ENCODE results near the gene S100A13.
"Not testable (repeated sequence)": the region's sequence is repeated elsewhere in the genome, so short reads cannot be mapped to it uniquely, and the experiment has no call there.

The S100A13 gene

DNA sequence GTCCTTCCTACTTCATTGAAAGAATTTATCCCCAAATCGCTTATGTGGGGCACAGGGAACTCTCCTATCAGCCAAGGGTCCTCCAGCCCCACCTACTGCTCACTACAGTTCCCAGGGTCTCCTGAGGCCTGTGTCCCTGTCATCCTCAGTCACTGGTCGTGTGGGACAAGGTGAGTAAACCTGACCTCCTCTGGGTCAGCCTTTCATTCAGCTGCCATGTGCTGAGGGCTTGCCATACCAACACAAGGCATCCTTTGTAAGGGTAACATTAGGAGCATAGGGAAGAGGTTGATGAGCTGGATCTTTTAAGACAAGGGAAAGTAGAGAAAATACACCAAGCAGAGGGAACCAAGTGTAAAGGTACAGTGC, 20.0 kb upstream of the S100A13 start:
- DNase-seq, result no peak

DNA sequence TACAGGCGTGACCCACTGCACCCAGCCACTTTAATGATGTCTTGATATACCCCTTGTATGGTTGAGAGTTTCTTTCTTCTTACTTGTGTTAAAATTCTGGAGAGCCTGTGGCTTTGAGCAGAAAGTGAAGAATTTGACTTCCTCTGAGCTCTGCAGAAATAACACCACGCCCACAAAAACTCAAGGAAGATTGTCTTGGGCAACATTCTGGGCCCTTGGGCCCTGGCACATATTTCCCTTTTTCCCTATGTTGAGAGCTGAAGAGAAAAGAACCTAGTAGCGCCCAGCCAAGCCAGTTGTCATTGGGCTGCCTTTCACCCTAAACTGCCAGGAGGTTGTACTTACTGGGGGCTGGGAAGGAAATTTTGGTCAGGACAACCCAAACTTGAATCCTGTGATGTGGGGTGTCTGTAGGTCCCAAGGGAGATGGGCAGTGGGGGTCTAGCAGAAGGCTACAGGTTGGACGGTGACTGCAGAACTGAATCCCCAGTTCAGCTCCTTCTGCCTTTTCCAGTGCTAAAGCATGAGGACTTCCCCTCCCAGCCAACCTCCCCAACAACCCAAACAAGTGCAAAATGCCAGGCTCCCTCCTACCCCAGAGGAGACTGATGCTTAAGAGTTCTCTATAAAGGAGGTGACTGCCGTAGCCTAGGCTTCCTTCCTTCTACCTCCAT, 19.5 kb upstream of the S100A13 start:
- peak; percentile 48 to 49 for DNase-seq

DNA sequence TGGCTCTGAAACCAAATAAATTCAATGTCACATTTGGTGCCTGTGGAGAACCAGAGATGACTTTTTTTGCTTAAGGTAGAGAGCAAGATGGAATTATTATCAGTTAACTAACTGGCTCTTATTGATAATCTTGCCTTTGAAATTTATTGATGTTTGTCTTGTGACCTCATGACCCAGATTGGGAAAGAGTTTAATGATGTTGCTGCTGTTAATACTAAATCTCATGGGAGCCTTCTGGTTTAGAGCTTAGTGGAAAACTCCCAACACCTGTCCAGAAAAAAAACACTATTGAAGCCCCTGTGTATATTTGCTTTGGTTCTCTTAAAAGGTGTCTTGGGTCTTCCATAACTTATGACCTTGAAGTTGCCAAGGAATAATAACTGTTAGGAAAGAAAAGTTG, 16.5 kb upstream of the S100A13 start:
- DNase-seq, result no peak

DNA sequence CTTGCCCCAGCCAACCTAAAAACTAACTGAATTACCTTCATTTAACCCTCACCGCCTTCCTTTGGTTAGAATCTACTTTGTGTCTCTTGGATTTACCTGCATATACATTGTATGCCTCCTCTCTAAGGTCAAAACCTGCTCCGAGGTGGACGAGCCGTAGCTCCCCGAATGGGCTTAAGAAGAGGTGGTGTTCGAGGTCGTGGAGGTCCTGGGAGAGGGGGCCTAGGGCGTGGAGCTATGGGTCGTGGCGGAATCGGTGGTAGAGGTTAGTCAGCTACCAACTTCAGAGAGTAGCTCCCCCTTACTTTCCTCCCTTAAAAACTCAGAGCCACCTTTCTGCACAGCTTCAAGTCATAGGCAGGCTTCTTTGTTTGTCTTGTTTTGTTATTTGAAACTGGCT, 15.8 kb upstream of the S100A13 start:
- DNase-seq, result no peak

DNA sequence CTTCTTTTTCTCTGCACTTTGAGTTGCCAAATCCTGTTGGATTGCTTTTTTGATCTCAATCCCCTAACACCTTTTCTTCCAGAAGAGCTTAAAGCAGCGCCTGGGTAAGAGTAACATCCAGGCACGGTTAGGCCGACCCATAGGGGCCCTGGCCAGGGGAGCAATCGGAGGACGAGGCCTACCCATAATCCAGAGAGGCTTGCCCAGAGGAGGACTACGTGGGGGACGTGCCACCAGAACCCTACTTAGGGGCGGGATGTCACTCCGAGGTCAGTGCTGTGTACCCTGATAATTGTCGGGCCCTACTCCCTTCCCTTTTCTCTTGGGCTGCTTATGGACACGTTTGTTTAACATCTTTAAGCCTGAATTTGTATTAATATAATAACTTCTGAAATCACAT, 14.9 kb upstream of the S100A13 start:
- DNase-seq, result no peak

DNA sequence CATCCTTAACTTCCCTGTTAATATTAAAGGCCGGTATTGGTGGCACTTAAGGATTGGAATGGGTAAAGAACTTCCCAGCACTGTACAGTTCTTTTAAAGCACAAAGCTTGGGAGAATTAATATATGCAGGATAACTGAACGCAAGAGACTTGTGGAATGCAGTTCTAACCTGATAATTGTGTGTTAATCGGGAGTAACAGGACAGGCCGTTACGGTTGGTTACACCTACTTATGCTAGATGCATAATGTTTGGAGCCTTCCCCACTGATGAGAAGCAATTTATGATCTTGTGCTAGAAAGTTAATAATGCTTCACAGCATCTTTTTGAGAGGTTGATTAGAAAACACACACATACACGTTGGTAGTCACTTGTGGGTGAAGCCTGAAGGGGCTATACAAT, 13.6 kb upstream of the S100A13 start:
- DNase-seq, result no peak

DNA sequence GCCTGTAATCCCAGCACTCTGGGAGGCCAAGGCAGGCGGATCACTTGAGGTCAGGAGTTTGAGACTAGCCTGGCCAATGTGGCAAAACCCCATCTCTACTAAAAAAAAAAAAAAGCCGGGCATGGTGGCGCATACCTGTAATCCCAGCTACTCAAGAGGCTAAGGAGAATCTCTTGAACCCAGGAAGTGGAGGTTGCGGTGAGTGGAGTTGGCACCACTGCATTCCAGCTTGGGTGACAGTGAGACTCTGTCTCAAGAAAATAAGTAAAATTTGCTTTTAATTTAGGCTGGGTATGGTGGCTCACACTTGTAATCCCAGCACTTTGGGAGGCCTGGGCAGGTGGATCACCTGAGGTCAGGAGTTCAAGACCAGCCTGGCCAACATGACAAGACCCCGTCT, 12.9 kb upstream of the S100A13 start:
- DNase-seq, result not testable (repeated sequence)

DNA sequence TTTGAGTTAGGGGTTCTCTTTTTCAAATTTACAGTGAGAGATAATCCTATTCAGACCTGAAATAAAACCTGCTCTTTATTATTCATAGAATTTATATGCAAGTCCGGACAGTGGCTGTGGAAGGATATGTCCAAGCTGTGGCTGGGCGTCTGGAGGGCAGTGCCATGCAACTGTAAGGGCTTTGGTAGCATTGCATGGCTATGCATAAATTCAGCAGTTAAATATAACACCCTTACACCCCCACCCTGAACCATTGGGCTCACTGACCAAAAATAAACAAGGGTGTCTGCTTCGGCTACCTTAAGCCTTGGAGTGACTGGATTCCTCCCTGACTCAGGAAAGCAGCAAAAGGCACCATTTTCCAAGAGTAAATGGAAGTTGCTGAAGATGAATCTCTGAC, 12.0 kb upstream of the S100A13 start:
- DNase-seq, result no peak

DNA sequence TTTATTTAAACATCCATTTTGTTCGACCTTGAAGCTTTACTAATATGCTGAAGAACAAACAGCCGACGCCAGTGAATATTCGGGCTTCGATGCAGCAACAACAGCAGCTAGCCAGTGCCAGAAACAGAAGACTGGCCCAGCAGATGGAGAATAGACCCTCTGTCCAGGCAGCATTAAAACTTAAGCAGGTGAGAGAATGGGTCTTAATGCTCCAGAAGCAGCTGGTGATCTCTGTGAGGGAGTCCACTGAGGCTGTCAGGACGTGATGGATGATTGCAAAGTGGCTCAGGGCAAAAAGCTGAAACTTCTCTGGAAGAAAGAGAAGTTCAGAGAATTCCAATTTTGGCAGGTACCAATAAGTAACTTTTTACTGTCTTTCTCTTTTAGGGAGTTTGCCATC, 11.0 kb upstream of the S100A13 start:
- no peak for DNase-seq

DNA sequence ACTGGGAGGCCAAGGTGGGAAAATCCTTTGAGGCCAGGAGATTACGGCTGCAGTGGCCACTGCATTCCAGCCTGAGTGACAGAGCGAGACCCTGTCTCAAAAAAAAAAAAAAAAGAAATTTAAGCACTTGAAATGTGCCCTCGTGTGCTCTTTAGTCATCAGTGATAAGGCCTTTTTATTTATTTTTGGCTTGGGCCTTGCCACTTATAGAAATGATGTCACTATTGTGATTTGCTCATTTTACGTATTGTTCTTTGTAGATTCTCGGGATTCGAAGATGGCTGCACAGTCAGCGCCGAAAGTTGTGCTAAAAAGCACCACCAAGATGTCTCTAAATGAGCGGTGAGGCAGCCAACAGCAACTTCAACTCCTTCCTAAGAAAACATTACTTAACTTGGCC, 9.0 kb upstream of the S100A13 start:
- DNase-seq, result no peak

DNA sequence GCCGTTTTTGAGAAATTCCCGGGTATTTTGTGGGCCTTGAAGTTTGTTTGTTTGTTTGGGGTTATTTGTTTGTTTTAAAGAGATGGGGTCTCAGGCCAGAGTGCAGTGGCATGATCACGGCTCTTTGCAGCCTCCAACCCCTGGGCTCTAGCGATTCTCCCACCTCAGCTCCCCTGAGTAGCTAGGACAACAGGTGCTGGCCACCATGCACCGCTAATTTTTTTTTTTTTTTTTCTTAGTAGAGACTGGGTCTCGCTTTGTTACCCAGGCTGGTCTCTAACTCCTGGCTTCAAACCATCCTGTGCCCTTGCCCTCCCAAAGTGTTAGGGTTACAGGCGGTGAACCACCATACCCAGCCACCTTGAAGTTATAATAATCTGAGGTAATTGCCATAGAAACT, 8.6 kb upstream of the S100A13 start:
- DNase-seq, result no peak

DNA sequence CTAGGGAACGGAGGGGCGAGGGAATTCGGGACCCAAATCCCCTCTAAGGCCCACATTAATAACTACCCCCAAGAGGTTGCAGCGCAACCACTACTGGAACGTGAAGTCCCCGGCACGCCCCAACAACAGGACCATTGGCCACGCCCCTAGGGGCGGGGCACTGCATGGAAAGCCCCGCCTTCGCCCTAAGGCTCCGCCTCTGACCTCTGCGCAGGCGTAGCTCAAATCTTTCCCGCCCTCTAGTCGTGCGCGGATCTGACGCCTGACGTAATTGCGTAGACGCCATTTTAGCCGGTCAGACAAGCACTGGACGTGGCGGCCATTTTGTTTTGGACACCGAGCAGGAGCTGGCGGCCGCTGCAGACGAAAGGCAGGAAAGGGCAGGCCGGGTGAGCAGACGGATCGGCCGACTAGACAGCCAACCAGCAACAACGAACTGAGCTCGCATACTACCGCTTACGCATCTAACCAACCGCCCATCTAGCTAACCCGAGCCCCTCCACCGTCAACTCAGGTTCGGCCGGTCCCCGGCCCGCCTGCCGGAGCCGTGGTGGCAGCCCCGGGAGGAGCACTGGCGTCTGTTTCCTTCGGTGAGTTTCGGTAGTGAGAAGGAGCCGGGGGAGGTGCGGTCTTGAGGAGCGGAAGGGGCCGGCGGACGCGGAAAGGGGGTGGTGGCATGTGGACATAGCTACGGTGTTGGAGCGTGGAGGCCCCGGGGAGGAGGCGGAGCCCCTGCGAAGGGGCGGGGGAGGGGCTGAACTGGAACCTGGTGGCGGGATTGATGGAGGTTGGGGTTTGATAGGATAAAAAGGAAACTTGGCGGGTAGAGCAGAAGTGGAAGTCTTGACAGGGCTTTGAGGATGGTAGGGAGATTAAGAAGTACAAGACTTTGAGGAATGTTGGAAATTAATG, 6.7 kb upstream of the S100A13 start, which contains the start of gene CHTOP:
Gene CHTOP, plus strand, starts transcription at position 313 of the 912 bp plus-strand sequence. CDS start 2,523 bp downstream, outside the sequence.
- DNase-seq, result peak; percentile 91

DNA sequence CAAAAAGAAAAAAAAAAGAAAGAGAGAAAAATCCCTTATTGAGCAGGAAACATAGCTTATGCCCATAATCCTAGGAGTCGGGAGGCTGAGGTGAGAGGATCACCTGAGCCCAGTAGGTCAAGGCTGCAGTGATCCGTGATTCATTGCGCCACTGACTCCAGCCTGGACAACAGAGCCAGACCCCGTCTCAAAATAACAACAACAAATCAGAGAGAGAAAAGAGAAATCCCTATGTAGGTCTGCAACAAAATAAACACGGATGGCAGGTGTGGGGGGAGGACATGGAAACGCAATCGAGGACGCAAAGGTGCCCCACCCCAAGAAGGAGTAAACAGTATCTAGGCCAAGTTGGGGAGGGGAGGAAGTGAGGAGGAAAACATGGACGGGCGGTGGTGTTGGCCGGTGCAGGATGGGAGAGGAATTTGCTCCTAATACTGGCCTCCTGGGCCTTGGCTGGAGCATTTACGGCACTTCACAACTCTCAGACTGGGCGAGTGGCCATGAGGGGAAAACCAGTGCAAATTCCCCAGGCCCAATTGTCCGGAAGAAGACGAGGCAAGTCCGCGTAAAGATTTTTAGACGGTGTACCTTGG, 6.0 kb upstream of the S100A13 start:
- no peak for DNase-seq

DNA sequence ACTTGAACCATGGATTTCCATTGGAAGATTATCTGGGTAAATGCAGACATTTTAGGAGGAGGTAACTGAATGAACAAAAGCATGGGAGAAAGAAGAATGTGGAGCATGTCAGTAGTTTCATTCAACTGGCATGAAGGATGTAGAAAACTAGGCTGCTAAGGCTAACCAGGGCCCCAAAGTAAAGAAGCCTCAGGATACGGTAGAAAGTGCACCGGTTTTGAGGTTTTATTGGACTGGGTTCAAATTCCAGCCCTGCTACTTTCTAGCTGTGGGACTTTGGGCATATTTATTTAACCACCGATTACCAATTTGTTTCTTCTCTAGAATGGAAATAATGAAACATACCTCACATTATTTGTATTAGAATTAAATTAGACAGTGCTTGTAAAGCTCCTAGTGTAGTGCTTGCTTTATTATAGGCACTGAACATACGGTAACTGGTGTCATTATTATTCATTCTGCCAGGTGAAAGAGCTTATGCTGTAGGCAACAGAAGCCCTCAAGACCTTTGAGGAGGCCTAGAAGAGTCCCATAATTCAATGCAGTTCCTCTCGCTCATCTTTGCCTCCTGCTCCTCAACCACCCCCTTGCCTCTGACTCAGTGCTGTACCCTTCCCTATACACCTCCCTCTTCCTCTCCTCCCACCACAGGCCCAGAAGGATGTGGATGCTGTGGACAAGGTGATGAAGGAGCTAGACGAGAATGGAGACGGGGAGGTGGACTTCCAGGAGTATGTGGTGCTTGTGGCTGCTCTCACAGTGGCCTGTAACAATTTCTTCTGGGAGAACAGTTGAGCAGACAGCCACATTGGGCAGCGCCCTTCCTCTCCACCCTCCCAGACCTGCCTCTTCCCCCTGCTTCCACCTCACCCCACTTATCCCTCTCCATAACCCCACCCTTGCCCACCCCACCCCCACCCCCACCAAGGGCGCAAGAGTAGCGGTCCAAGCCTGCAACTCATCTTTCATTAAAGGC, 4.0 kb upstream of the S100A13 start:
- DNase-seq, result no peak

DNA sequence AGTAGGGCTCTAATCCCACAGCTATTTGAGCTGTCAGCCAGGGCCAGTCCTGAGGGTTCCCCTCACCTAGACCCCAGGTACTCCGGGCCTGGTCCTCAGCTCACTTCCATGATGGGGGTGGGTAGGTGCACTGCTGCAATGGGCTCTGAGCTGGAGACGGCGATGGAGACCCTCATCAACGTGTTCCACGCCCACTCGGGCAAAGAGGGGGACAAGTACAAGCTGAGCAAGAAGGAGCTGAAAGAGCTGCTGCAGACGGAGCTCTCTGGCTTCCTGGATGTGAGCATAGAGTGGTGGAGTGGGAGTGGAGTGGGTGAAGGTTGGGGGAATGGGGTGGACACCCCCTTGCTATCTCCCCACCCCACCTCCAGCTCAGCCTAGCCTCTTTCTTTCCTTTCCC, 3.1 kb upstream of the S100A13 start:
- DNase-seq, result no peak

DNA sequence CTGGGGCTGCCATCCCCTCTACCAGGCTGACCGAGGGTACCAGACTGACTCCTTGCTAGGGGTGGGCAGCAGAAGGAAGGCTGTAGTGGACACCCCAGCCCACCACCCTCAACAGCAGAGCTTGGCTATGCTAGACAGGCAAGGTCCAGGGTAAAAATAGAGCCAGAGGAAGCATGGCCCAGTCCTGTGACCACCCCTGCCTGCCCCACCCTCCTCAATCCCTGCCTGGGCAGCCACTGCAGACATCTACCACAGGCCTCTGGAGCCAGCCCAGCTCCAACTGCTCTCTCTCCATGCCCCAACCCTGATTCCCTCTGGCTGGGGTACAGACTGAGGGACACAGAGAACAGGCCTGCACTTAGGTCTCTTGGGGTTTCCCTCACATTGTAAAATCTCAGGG, 2.7 kb upstream of the S100A13 start:
- DNase-seq, result no peak

DNA sequence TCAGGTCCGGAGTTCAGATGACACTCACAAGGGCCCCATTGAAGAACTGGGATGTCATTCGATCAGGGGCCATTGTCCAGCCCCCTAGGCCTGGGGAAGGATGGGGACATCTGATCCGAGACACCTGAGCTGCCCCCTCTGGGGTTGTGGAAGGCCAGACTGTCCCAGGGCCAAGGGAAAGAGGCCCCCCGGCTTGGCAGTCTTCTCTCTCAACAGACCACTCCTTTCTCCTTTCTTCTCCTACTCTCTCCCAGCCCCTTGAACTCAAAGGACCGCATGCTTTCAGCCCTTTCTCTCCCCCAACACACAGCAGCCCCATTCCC, 2.0 kb upstream of the S100A13 start:
- no peak for DNase-seq

DNA sequence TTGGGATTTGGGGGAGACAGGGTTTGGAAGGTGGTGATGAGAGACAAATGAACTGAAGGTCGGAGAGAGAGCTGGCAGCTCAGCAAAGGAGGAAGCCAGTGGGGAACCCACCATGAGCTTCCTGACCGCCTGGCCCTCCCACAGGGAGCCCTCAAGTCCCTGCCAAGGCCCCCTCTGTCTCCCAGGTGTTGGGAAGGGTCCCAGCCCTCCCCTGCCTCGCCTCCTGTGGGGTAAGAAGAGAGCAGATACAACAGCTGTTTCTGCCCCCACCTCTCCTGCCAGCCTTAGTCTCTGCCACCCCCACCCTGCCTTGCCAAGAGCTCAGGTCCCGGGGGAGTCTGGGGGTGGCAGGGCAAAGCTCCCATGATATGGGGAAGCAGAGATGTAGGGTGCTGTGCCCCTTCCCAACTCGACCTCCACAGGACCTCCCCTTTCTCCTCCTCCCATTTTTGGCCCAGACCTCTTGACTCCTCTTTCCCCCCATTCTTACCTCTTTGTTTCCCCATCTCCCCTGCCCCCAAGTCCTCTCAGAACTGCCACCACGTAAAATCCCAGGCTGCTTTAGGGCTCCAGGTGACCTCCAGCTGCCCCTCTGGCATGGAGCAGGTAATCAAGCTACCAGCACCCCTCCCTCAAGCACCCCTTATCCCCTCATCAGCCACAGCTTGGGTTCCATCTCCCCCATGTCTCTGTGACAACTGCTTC, 1.5 kb upstream of the S100A13 start:
- DNase-seq, result no peak

DNA sequence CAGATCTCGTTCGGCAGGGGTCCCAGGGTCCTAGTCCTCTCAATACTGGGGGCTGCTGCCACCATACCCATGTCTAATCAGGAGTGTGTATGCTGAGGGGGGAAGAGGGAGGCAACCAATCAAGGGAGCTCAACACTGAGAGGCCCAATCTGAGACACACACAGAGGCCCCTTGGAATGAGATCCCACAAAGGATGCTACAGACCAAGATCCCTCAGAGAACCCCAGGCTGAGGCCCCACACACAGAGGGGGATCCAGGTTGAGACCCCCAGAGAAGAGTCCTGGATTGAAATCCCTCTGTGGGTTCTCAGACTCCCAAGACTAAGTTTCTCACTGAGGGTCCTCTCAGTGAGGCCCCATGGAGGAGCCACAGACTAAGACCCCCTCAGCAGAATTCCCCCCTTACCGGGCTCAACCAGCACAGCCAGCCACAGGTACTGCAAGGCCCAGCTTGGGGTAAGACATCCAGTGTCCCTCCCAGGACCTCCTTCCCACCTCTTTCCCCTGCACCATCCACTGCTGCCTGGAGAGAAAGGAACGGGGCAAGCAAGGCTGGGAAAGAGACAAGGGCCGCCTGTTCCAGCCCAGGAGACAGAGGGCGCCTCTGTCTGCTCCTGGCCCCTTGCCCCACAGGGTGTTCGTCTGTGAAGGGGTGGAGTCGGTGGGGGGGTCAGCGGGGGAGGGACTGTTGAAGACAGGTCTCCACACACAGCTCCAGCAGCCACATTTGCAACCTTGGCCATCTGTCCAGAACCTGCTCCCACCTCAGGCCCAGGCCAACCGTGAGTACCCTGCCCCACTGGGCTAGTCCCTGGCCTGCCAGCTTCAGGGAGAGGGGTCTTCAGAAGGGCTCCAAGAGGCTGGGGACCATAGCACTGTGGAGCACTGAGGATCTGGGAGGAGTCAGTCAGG, 666 bp upstream of the S100A13 start, which contains the start of gene S100A1:
Gene S100A1, plus strand, starts transcription at position 720 of the 912 bp plus-strand sequence. CDS start 2,088 bp downstream, outside the sequence.
- no peak for DNase-seq

DNA sequence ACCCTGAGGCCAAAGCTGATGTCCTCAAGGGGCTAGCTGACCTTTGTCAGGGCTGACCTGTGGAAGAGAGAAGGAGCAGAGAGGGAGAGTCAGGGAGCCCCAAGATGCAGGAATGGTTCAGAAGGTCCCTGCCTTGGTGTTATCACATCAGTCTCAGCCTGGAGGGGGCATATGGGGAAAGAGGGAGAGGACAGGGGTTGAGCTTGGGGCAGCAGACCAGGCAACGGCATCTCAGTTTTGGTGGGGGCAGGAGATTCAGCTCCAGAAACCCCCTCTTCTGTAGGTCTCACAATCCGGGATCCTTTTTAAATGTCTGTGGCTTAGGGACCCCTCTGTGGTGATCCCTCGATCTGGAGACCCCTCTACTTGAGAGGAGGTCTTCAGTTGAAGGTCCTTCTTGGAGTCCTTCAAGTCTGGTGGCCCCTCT, 815 bp downstream of the S100A13 start:
- no peak for DNase-seq

All from AML-193 (cell line).